NB4 (cell line): Measurements from ENCODE around the gene GRAMD1C.

Experiments used
- DNase-seq: peaks from one replicate; pipeline ENCODE4 v3.0.0; 2010; ENCODE audit warnings: low read depth
- H3K4me3 ChIP-seq: one replicate; pipeline ENCODE4 v1.5.1; 2011; ENCODE audit warnings: mild to moderate bottlenecking, low read depth, low read length, moderate library complexity
- MYC ChIP-seq: IDR thresholded peaks from 2 replicates; pipeline ENCODE4 v1.6.1; 2011; ENCODE audit warnings: low read depth, low read length
- POLR2A ChIP-seq: IDR thresholded peaks from 2 replicates; pipeline ENCODE4 v1.6.1; 2011; ENCODE audit warnings: mild to moderate bottlenecking; ENCODE audit not compliant: insufficient read length; ENCODE audit errors: extremely low read depth
- TF ChIP-seq, protein P1 (sequence below): IDR thresholded peaks from 2 replicates; pipeline ENCODE4 v1.6.1; 2011; ENCODE audit warnings: low read depth, low read length
- TF ChIP-seq, protein P2 (sequence below): IDR thresholded peaks from one replicate; pipeline ENCODE4 v1.5.1; 2012; ENCODE audit warnings: low read depth, low read length

GRAMD1C gene

DNA sequence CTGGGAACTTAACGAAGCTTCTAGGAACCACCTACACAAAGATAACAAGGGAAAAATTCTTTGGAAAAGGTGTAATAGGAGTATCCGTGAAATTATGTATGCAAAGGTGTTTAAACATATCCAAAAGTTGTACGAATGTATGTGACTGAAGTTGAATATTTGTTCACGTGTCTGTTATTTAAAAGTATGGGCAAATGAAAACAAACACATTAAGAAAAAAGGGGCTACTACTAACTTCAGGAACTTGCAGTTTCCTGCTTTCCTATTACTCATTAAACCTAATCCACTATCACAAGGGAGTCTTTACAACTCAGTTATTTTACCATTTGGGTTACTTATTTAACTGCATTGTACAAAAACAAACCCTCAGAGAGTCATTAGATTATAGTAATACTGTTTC is 33.9 kb upstream of the GRAMD1C start:
- TF ChIP-seq, protein P1, sequence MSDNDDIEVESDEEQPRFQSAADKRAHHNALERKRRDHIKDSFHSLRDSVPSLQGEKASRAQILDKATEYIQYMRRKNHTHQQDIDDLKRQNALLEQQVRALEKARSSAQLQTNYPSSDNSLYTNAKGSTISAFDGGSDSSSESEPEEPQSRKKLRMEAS, result no peak
- TF ChIP-seq, protein P2, sequence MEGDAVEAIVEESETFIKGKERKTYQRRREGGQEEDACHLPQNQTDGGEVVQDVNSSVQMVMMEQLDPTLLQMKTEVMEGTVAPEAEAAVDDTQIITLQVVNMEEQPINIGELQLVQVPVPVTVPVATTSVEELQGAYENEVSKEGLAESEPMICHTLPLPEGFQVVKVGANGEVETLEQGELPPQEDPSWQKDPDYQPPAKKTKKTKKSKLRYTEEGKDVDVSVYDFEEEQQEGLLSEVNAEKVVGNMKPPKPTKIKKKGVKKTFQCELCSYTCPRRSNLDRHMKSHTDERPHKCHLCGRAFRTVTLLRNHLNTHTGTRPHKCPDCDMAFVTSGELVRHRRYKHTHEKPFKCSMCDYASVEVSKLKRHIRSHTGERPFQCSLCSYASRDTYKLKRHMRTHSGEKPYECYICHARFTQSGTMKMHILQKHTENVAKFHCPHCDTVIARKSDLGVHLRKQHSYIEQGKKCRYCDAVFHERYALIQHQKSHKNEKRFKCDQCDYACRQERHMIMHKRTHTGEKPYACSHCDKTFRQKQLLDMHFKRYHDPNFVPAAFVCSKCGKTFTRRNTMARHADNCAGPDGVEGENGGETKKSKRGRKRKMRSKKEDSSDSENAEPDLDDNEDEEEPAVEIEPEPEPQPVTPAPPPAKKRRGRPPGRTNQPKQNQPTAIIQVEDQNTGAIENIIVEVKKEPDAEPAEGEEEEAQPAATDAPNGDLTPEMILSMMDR, result no peak
- TF ChIP-seq POLR2A (no peak), MYC (no peak)
- H3K4me3 ChIP-seq, result no peak overlapping the region
- DNase-seq, result no peak

DNA sequence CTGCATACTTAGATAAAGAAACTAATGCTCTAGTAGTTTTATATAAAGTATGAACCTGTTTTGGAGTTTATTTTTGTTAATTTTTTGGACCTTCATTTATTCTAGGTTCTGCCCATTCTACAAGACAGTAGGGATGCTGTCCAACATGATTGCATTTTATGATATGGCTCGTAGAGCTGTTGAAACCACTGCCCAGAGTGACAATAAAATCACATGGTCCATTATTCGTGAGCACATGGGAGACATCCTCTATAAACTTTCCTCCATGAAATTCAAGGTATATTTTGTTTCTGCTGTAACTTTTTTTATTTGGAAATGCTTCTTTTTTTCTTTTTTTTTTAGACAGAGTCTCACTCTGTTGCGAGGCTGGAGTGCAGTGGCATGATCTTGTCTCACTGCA is 33.3 kb upstream of the GRAMD1C start:
- no peak for DNase-seq
- no peak overlapping the region for H3K4me3 ChIP-seq
- TF ChIP-seq POLR2A (no peak), MYC (no peak)
- TF ChIP-seq, protein P2, result no peak
- TF ChIP-seq, protein P1, result no peak

DNA sequence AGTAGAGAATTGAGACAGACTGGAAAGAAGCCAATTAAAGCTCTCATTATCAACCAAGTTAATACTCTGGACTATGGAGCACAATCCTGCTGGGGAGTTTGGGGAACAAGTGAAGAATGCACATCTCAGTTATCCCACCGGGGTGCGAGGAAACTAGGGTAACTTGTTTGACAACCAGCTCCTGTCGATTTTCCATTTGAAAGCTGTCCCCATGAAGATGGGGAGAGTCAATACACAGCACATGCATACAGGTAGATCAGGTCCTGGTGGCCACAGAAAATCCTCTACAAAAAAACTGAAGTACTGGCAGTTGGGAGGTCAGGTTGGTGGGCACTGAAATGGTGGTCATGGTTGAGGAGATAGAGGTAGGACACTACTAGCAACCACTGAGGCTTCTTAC is 25.7 kb upstream of the GRAMD1C start:
- TF ChIP-seq POLR2A (no peak), MYC (no peak)
- TF ChIP-seq, protein P2, result no peak
- TF ChIP-seq, protein P1, result no peak
- H3K4me3 ChIP-seq, result no peak overlapping the region
- DNase-seq, result no peak

DNA sequence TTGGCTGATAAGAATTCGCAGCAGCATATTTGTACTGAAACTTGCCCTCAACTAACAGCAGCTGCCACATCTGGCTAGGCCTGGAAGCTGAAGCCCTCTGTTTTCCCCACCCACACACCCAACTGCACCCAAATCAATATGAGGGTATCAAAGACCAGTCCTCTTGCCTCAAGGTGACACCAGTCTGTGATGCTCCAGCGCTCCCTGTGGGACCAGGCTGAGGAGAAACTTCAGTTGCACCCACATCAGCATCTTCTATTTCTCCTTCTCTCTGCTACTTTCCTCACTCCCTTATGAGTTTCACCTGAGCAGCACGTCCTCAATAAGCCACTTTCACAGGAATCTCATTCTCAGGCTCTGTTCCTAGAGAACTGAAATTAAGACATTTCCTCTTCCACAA is 18.7 kb upstream of the GRAMD1C start:
- TF ChIP-seq, protein P2, result no peak
- TF ChIP-seq MYC, result no peak
- TF ChIP-seq POLR2A, result no peak
- TF ChIP-seq, protein P1, result no peak
- no peak for DNase-seq
- H3K4me3 ChIP-seq, result no peak overlapping the region

DNA sequence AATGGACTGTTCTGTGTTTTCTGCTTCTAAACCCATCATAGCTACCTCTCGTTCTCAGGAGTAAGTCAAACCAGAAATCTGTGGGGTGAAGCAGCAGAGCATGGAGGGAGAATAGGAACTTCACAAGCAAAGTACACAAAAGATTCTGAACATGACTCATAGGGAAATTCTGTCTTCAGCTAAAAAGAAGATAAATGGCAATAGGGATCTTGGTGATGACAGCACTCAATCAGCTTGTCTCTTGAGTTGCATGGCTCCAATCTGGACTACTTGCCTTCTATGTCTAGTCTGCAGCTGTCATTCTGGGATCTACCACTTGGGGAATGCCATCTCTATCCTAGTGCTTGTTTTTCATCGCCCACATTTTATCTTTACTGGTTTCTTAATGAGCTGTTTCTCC is 13.5 kb upstream of the GRAMD1C start:
- TF ChIP-seq POLR2A, result no peak
- TF ChIP-seq, protein P2, result peak; percentile 8
- TF ChIP-seq, protein P1, result no peak
- H3K4me3 ChIP-seq, result no peak overlapping the region
- DNase-seq, result peak; percentile 15

DNA sequence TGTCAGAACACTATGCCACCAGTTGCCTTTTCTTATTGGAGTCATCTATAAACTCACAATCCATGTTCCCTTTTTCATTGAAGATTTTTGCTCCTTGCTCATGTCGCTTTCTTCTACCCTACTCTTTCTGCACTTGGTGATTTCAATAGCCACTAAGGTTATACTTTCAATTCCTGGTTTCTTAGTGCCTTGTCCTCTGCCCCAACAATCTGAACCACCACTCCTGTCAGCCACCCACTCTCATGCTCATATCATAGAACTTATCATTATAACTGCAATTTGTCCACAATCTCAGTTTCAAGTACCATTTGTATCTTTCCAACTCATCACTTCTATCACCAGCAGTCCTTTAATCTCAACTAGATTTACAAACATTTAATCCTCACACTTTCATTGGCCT is 10.0 kb upstream of the GRAMD1C start:
- TF ChIP-seq MYC (no peak), POLR2A (no peak)
- TF ChIP-seq, protein P2, result no peak
- TF ChIP-seq, protein P1, result no peak
- no peak for DNase-seq
- H3K4me3 ChIP-seq, result no peak overlapping the region
